GM23248 (cell line): ENCODE measurements around the gene SEMA6B. TPM values are rescaled to one million over a fixed set of nuclear protein-coding genes. Genes with fewer than 3 reads are reported as not detected.
"Not testable (repeated sequence)": the region's sequence is repeated elsewhere in the genome, so short reads cannot be mapped to it uniquely, and the experiment has no call there.

Experiments used
- DNase-seq: peaks from one replicate; pipeline ENCODE4 v3.0.0-alpha.2; 2015
- H2AFZ ChIP-seq: fragments of 200-600 bp; sonication (generic); 2 replicates; pipeline ENCODE4 v1.6.1; 2016; ENCODE audit warnings: antibody characterized with exemption
- H3F3A ChIP-seq: fragments of 200-600 bp; sonication (generic); 2 replicates; pipeline ENCODE4 v1.6.1; 2016; ENCODE audit warnings: mild to moderate bottlenecking, antibody characterized with exemption, mixed run types; ENCODE audit not compliant: insufficient read depth
- H3K27ac ChIP-seq: fragments of 200-600 bp; sonication (generic); 2 replicates; pipeline ENCODE4 v1.5.1; 2016; ENCODE audit warnings: mild to moderate bottlenecking
- H3K27me3 ChIP-seq: fragments of 200-600 bp; sonication (generic); replicated peaks from 2 replicates; pipeline ENCODE4 v1.6.1; 2016; ENCODE audit warnings: mild to moderate bottlenecking; ENCODE audit not compliant: insufficient read depth
- H3K36me3 ChIP-seq: fragments of 200-600 bp; sonication (generic); 2 replicates; pipeline ENCODE4 v1.6.1; 2016; ENCODE audit warnings: low read depth, mild to moderate bottlenecking
- H3K4me1 ChIP-seq: fragments of 200-600 bp; sonication (generic); 2 replicates; pipeline ENCODE4 v1.6.1; 2016; ENCODE audit warnings: mild to moderate bottlenecking; ENCODE audit not compliant: insufficient read depth
- H3K4me2 ChIP-seq: fragments of 200-600 bp; sonication (generic); one replicate; pipeline ENCODE4 v1.6.1; 2016; ENCODE audit warnings: mild to moderate bottlenecking; ENCODE audit not compliant: unreplicated experiment
- H3K4me3 ChIP-seq: fragments of 200-600 bp; sonication (generic); 2 replicates; pipeline ENCODE4 v1.5.1; 2016; ENCODE audit warnings: mild to moderate bottlenecking
- H3K79me2 ChIP-seq: fragments of 200-600 bp; sonication (generic); 2 replicates; pipeline ENCODE4 v1.6.1; 2016; ENCODE audit warnings: mild to moderate bottlenecking; ENCODE audit not compliant: insufficient read depth
- H3K9ac ChIP-seq: fragments of 200-600 bp; sonication (generic); 2 replicates; pipeline ENCODE4 v1.6.1; 2016; ENCODE audit warnings: mild to moderate bottlenecking
- H3K9me2 ChIP-seq: fragments of 200-600 bp; sonication (generic); 2 replicates; pipeline ENCODE4 v1.6.1; 2016; ENCODE audit warnings: mixed run types, mild to moderate bottlenecking, moderate library complexity; ENCODE audit not compliant: insufficient read depth
- H3K9me3 ChIP-seq: fragments of 200-600 bp; sonication (generic); one replicate; pipeline ENCODE4 v1.6.1; 2017; ENCODE audit warnings: low read depth
- H4K20me1 ChIP-seq: fragments of 200-600 bp; sonication (generic); 2 replicates; pipeline ENCODE4 v1.6.0; 2016; ENCODE audit not compliant: insufficient read depth
- EZH2 ChIP-seq: fragments of 200-600 bp; sonication (generic); IDR thresholded peaks from 2 replicates; pipeline ENCODE4 v1.6.1; 2018; ENCODE audit warnings: antibody characterized with exemption, mild to moderate bottlenecking; ENCODE audit not compliant: insufficient read depth, poor library complexity, severe bottlenecking
- EZH2phosphoT487 ChIP-seq: fragments of 200-600 bp; sonication (generic); IDR thresholded peaks from 2 replicates; pipeline ENCODE4 v1.6.1; 2018; ENCODE audit warnings: antibody characterized with exemption, moderate library complexity, mild to moderate bottlenecking, low read depth; ENCODE audit not compliant: insufficient read depth
- WGBS, 2 experiments: methylation state at CpG; one replicate each; pipeline ENCODE4 v1.1.6; 2015 to 2017; ENCODE audit warnings: low lambda C conversion rate in 2 of 2, low coverage in 1 of 2; ENCODE audit errors: missing lambda C conversion rate in 2 of 2; 5-methylcytosine and 5-hydroxymethylcytosine counted together
- in situ Hi-C: fragments of 300-500 bp; cut with MboI; formaldehyde crosslinking; loops from 2 replicates; pipeline ENCODE4 v1.15.0; 2020
- polyA plus RNA-seq: library from polyadenylated mRNA; unstranded; fragments of >200 nt; fragmentation: Nextera tagmentation; extraction: Ambion mirVana; gene quantifications from 2 replicates; pipeline ENCODE4 v1.2.1, GENCODE V29; 2016
- total RNA-seq: library from RNA; depleted of rRNA; stranded (reverse); fragments of >200 nt; shearing (Covaris generic); gene quantifications from 2 replicates; pipeline ENCODE4 v1.2.3, GENCODE V29; 2014

SEMA6B gene
- total and polyA plus RNA-seq, 2 experiments from 2014 or later = not detected

DNA sequence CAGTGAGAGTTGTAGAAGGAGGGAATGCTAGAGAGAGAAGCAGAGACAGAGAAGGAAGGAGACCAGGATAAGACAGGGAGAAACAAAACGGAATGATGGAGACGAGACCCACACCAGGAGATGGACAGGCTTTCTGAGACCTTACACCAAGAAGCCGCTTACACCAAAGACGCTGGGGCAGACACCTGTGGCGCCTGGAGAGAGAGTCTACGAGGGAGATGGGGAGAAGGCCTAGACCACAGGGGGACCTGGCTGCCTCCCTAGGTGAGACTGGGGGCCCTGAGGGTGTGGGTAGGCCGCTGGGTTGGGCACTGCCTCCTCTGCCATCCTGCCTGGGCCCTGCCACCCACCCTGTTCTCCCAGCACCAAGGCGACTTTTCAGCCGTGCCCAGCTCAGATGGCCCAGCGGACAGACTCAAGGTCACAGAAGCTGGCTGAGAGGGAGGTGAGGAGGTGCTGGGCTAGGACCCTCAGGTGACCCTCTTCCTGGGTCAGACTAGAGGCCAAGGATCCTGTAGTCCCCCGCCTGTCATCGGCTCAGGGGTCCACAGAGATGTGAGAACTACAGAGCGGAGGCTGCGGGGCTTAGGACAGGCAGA lies 29.5 kb downstream of the SEMA6B start:
- in situ Hi-C loops = no loop called here
- Histone ChIP-seq H3K9me3 (no peaks in the 10 kb centered on the region), H3K9ac (no peak overlapping the region), H3K4me2 (no peak overlapping the region), H3K27ac (no peak overlapping the region), H3K9me2 (no peaks in the 10 kb centered on the region), H3K4me1 (no peaks in the 10 kb centered on the region), H2AFZ (no peak overlapping the region), H3K79me2 (no peaks in the 10 kb centered on the region), H3K27me3 (peaks cover 11% of the 10 kb centered on the region), H3F3A (no peaks in the 10 kb centered on the region), H3K36me3 (no peaks in the 10 kb centered on the region), H4K20me1 (no peaks in the 10 kb centered on the region), H3K4me3 (no peak overlapping the region)
- 67 to 69% methylated on average over 13 to 14 of the region's 14 CpGs for WGBS, 2 experiments
- DNase-seq = no peak
- TF ChIP-seq EZH2phosphoT487 (no peak), EZH2 (no peak)

DNA sequence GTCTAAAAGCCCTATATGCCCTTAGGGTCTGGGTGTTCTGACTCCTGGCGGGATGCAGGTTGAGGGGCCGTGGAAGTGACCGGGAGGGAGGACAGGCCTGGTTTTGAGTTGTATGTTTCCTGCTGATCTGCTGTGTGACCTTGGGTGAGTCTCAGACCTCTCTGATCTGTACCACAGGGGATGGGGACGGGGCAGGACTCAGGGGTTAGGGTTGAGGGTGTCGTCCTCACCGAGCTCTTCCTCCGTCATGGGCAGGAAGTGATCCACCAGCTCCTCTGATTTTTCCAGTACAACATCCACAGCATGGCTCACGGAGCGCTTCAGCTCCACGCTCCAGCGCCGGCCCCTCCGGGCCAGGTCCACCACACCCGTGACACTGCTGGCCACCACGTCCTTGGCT lies 30.6 kb downstream of the SEMA6B start:
- Histone ChIP-seq H3K4me3 (no peak overlapping the region), H3K9me2 (no peaks in the 10 kb centered on the region), H3K36me3 (no peaks in the 10 kb centered on the region), H2AFZ (no peak overlapping the region), H3K4me2 (no peak overlapping the region), H3K9ac (no peak overlapping the region), H3K4me1 (no peaks in the 10 kb centered on the region), H4K20me1 (no peaks in the 10 kb centered on the region), H3K79me2 (no peaks in the 10 kb centered on the region), H3K27me3 (peaks cover 2% of the 10 kb centered on the region; the same call in 1 of the 2 replicates), H3K27ac (no peak overlapping the region), H3F3A (no peaks in the 10 kb centered on the region), H3K9me3 (no peaks in the 10 kb centered on the region)
- TF ChIP-seq EZH2 (no peak), EZH2phosphoT487 (no peak)
- WGBS, 2 experiments = 70 to 71% methylated on average over 15 of the region's 15 CpGs
- in situ Hi-C loops = no loop called here
- DNase-seq = no peak

- H3K27me3 ChIP-seq, in situ Hi-C loops, H3K4me2 ChIP-seq, H3K27ac ChIP-seq, H4K20me1 ChIP-seq, H3K36me3 ChIP-seq, H3K9ac ChIP-seq, H3F3A ChIP-seq, H3K9me3 ChIP-seq, H3K4me1 ChIP-seq, H3K79me2 ChIP-seq, DNase-seq, H3K4me3 ChIP-seq, H3K9me2 ChIP-seq, H2AFZ ChIP-seq: not testable (repeated sequence)
- WGBS, 2 experiments = 92 to 93% methylated on average over 7 to 8 of the region's 8 CpGs
These were observed 32.1 kb downstream of the SEMA6B start for GRCh38 chr19:4527377-4527776.

- WGBS, 2 experiments = 45 to 56% methylated on average over 10 to 23 of the region's 23 CpGs
These were observed 33.9 kb downstream of the SEMA6B start for GRCh38 chr19:4525563-4526002.

More at GRCh38 chr19:4525563-4526002, 33.9 kb downstream of the SEMA6B start:
- H3K9me2 ChIP-seq = no peaks in the 10 kb centered on the region
- no peak for DNase-seq
- no peak overlapping the region for H2AFZ ChIP-seq
- H3K4me2 ChIP-seq = no peak overlapping the region
- no peak for TF ChIP-seq EZH2phosphoT487
- no peak for TF ChIP-seq EZH2
- H3F3A ChIP-seq = no peaks in the 10 kb centered on the region
- H4K20me1 ChIP-seq = no peaks in the 10 kb centered on the region
- H3K4me3 ChIP-seq = no peak overlapping the region
- no peaks in the 10 kb centered on the region for H3K36me3 ChIP-seq
- no peaks in the 10 kb centered on the region for H3K27me3 ChIP-seq
- H3K27ac ChIP-seq = no peak overlapping the region
- no peaks in the 10 kb centered on the region for H3K9me3 ChIP-seq
- no peaks in the 10 kb centered on the region for H3K79me2 ChIP-seq
- no peaks in the 10 kb centered on the region for H3K4me1 ChIP-seq
- in situ Hi-C loops = no loop called here
- no peak overlapping the region for H3K9ac ChIP-seq
